ENCODE measurements around the gene CD7. TPM values are rescaled to one million over a fixed set of nuclear protein-coding genes. Genes with fewer than 3 reads are reported as not detected.

The CD7 gene
- total and polyA plus RNA-seq, 4 donors: 0.33 to 3.4 (median 1.7) TPM

DNA sequence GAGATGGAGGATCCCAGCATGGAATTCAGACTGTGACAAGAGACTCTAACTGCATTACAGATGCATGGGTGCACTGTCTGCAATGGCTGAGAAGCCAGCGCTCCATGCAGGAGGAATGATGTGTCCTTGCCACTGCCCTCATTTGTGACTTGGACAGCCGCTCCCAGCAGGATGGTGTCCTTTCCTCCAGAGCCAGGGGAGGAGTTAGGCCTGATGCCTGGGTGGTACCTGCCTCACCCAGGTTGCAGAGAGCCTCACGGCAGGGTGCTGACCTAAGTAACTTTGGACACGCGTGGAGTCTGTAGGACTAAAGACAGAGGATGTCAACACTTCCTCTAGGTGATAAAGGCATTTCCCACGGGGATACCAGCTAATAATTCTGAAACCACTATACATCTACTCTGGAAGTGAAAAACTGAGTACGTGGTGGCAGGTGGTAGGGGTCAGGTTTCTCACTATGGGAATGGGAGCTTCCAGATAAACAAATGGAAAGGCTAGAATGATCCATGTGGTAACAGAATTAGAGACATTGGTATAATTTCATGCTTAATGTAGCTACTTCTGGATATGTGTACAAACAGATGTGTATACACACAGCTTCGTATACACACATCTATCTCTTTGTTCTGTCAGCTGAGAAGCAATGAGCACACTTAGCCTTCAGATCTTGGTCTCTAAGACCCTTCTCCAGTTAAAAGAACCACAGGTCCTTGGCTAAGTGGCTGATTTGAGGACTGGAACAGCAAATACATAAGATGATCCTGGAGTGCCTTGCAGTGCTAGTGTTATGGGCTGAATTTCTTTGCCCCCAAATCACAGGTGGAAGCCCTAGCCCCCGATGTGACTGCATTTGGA is 30.2 kb downstream of the CD7 start:
- no peaks in the 10 kb centered on the region for H3K9me3 ChIP-seq (ENCODE audit: control insufficient read depth, low read length)
- no peak overlapping the region for H3K27ac ChIP-seq (ENCODE audit: low read depth in 1 of 2, low read length in 2 of 2)
- H3K27me3 ChIP-seq (ENCODE audit: control insufficient read depth in 1 of 2, insufficient read depth in 2 of 2, low read length in 1 of 2): no peaks in the 10 kb centered on the region
- intact Hi-C loops (cut with DNase I): no loop called here
- 88 to 90% methylated on average over 9 of the region's 9 CpGs for WGBS, 2 donors
- no peaks in the 10 kb centered on the region for H3K4me1 ChIP-seq (ENCODE audit: control insufficient read depth in 1 of 2, insufficient read depth in 2 of 2, low read length in 2 of 2)
- H3K4me3 ChIP-seq (ENCODE audit: low read length in 2 of 2): no peak overlapping the region
- ATAC-seq (ENCODE audit: low FRiP score) (no peak), DNase-seq (no peak)
- H3K36me3 ChIP-seq (ENCODE audit: control insufficient read depth in 1 of 2, insufficient read depth in 2 of 2, low read length in 1 of 2): no peaks in the 10 kb centered on the region

DNA sequence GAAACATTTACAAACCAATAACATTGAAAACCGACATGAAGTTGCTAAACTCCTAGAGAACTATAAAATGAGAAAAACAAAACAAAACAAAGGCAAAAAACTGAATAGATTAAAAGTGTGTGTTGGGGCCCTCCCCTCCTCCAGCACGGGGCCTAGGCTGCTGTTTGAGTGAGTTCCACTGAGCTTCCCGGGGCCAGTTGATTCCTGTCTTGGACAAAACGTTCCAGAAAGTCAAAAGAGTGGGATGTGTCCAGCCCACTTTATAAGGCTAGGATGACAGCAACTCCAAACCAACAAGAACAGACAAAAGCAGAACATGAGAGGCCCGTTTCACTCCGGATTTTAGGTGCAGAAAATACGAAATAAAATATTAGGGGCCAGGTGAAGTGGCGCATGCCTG is 32.3 kb downstream of the CD7 start:
- Histone ChIP-seq H3K27ac (ENCODE audit: low read depth in 1 of 2, low read length in 2 of 2) (no peak overlapping the region), H3K4me1 (ENCODE audit: control insufficient read depth in 1 of 2, insufficient read depth in 2 of 2, low read length in 2 of 2) (no peaks in the 10 kb centered on the region), H3K9me3 (ENCODE audit: control insufficient read depth, low read length) (no peaks in the 10 kb centered on the region), H3K27me3 (ENCODE audit: control insufficient read depth in 1 of 2, insufficient read depth in 2 of 2, low read length in 1 of 2) (no peaks in the 10 kb centered on the region), H3K4me3 (ENCODE audit: low read length in 2 of 2) (no peak overlapping the region), H3K36me3 (ENCODE audit: control insufficient read depth in 1 of 2, insufficient read depth in 2 of 2, low read length in 1 of 2) (no peaks in the 10 kb centered on the region)
- DNase-seq: no peak
- WGBS, 2 donors: 56 to 61% methylated on average over 8 of the region's 8 CpGs
- no peak for ATAC-seq (ENCODE audit: low FRiP score)
- intact Hi-C loops (cut with DNase I): no loop called here

DNA sequence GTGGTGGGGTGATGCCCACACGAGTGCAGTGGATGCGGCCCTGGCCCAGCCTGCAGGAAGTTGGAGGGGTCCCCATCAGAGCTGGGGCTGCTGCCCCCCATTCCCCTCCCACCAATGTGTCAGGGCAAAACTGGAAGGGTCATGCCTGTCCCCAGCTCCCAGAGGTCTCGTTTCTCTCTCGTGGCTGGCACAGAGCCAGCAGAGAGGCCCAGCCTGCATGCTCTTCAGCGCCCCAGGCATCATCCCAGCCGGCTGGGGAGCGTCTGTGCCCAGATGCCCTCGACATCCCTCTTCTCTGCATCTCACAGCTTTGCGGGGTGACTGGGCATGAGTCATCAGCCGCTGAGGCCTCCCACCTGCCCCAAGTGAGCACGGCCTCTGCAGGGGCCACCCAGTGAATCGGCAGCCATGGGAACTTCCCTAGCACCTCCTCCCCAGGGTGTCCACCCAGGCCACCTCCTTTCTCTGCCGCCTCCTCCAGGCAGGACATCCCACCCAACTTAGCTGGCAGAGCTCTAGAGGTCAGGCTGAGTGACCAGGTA is 34.1 kb downstream of the CD7 start:
- intact Hi-C loops (cut with DNase I): no loop called here
- H3K4me1 ChIP-seq (ENCODE audit: control insufficient read depth in 1 of 2, insufficient read depth in 2 of 2, low read length in 2 of 2): no peaks in the 10 kb centered on the region
- H3K4me3 ChIP-seq (ENCODE audit: low read length in 2 of 2): no peak overlapping the region
- H3K36me3 ChIP-seq (ENCODE audit: control insufficient read depth in 1 of 2, insufficient read depth in 2 of 2, low read length in 1 of 2): no peaks in the 10 kb centered on the region
- H3K27ac ChIP-seq (ENCODE audit: low read depth in 1 of 2, low read length in 2 of 2): no peak overlapping the region
- DNase-seq (no peak), ATAC-seq (ENCODE audit: low FRiP score) (no peak)
- no peaks in the 10 kb centered on the region for H3K27me3 ChIP-seq (ENCODE audit: control insufficient read depth in 1 of 2, insufficient read depth in 2 of 2, low read length in 1 of 2)
- no peaks in the 10 kb centered on the region for H3K9me3 ChIP-seq (ENCODE audit: control insufficient read depth, low read length)
- 46 to 51% methylated on average over 13 of the region's 13 CpGs for WGBS, 2 donors

DNA sequence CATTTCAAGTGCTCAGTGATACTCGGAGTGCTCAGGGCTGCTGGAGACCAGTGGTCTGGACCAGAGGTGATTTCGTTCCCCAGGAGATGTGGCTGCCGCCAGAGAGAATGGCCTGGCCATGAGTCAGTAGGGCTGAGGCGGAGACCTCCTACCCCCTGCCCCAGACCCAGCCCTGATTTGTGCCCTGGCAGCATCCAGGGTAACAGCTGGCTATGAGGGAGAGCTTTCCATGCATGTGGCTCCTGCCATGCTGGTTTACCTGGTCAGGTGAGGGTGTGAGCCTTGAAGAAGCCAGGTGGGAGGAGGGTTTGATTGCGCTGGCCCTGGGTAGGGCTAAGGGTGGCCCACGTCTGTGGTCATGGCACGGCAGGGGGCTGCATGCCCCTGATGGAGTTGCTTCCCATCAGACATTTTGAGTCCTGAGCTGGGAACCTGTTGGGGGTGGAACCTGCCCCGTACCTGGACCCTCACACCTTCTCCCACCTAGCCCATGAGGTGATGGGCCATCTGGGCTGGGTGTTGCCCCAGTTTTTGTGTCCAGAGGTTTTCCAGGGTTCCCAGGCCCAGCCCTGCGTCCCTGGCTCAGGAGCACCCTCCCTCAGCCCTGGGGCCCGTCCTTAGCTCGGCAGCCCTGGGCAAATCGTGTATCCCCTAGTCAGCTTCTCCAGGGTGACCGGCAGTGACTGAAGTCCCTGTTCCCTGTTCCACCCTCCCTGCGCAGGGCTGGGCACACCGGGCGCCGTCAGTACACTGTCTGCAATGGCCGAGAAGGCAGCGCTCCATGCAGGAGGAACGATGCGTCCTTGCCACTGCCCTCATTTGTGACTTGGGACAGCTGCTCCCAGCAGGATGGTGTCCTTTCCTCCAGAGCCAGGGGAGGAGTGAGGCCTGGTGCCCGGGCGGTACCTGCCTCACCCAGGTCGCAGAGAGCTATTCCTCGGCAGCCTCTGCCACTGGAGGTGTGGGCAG is 34.9 kb downstream of the CD7 start:
- DNase-seq: no peak
- WGBS, 2 donors: 86 to 88% methylated on average over 24 to 25 of the region's 25 CpGs
- no peaks in the 10 kb centered on the region for H3K27me3 ChIP-seq (ENCODE audit: control insufficient read depth in 1 of 2, insufficient read depth in 2 of 2, low read length in 1 of 2)
- intact Hi-C loops (cut with DNase I): no loop called here
- no peak overlapping the region for H3K4me3 ChIP-seq (ENCODE audit: low read length in 2 of 2)
- H3K4me1 ChIP-seq (ENCODE audit: control insufficient read depth in 1 of 2, insufficient read depth in 2 of 2, low read length in 2 of 2): no peaks in the 10 kb centered on the region
- no peak overlapping the region for H3K27ac ChIP-seq (ENCODE audit: low read depth in 1 of 2, low read length in 2 of 2)
- no peaks in the 10 kb centered on the region for H3K9me3 ChIP-seq (ENCODE audit: control insufficient read depth, low read length)
- H3K36me3 ChIP-seq (ENCODE audit: control insufficient read depth in 1 of 2, insufficient read depth in 2 of 2, low read length in 1 of 2): no peaks in the 10 kb centered on the region
- peak; percentile 13 for ATAC-seq (ENCODE audit: low FRiP score)

DNA sequence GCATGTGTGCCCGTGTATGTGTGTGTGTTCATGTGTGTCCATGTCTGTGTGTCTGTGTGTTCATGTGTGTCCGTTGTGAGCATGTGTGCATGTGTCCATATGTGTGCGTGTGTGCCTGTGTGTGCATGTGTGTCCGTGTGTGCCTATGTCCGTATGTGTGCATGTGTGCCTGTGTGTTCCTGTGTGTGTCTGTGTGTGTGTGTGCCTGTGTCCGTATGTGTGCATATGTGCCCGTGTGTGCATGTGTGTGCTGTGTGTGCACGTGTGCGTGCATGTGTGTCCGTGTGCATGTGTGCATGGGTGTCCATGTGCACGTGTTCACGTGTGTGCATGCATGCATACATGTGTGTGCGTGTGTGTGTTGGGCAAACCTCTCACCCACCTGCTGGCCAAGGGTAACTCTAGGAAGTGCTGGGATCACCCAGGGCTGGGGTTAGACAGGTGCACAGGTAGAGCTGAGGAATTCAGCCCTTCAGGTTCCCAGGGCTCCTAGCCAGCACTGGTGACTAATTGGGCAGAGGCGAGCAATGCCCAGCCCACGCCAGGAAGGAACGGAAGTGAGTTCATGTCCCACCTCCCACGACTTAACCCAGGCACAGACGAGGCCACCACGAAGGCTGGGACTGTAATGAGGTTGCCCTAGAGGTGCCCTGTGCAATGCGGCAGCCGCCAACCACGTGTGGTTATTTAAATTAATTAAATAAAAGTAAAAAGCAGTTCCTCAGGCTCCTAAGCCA is 35.7 kb downstream of the CD7 start:
- Histone ChIP-seq H3K27ac (ENCODE audit: low read depth in 1 of 2, low read length in 2 of 2) (no peak overlapping the region), H3K4me3 (ENCODE audit: low read length in 2 of 2) (no peak overlapping the region), H3K9me3 (ENCODE audit: control insufficient read depth, low read length) (no peaks in the 10 kb centered on the region), H3K36me3 (ENCODE audit: control insufficient read depth in 1 of 2, insufficient read depth in 2 of 2, low read length in 1 of 2) (no peaks in the 10 kb centered on the region), H3K4me1 (ENCODE audit: control insufficient read depth in 1 of 2, insufficient read depth in 2 of 2, low read length in 2 of 2) (no peaks in the 10 kb centered on the region), H3K27me3 (ENCODE audit: control insufficient read depth in 1 of 2, insufficient read depth in 2 of 2, low read length in 1 of 2) (no peaks in the 10 kb centered on the region)
- ATAC-seq (ENCODE audit: low FRiP score) (no peak), DNase-seq (peak in 1 of 2 donors; percentile 70)
- WGBS, 2 donors: 71% methylated on average over 22 of the region's 22 CpGs
- intact Hi-C loops (cut with DNase I): no loop called here

DNA sequence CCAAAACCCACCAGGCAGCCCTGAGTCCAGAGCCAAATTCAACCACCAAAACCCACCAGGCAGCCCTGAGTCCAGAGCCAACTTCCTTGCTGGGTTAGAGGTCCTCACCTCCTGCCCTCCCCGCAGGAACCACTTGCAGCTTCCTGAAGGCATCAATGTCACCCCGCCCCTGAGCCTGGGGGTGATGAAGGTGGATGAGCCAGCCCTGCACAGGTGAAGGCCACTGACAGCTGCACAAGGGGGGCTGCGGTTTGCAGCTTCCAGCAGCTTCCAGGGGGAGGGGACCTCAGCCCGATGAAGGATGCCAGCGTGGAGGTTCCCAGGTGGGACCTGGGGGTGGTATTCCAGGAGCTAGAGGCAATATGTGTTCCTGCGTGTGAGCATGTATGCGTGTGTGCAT is 36.3 kb downstream of the CD7 start:
- Histone ChIP-seq H3K27me3 (ENCODE audit: control insufficient read depth in 1 of 2, insufficient read depth in 2 of 2, low read length in 1 of 2) (no peaks in the 10 kb centered on the region), H3K27ac (ENCODE audit: low read depth in 1 of 2, low read length in 2 of 2) (no peak overlapping the region), H3K9me3 (ENCODE audit: control insufficient read depth, low read length) (no peaks in the 10 kb centered on the region), H3K36me3 (ENCODE audit: control insufficient read depth in 1 of 2, insufficient read depth in 2 of 2, low read length in 1 of 2) (no peaks in the 10 kb centered on the region), H3K4me3 (ENCODE audit: low read length in 2 of 2) (no peak overlapping the region), H3K4me1 (ENCODE audit: control insufficient read depth in 1 of 2, insufficient read depth in 2 of 2, low read length in 2 of 2) (no peaks in the 10 kb centered on the region)
- intact Hi-C loops (cut with DNase I): no loop called here
- 68 to 78% methylated on average over 7 of the region's 7 CpGs for WGBS, 2 donors
- DNase-seq (no peak), ATAC-seq (ENCODE audit: low FRiP score) (no peak)

DNA sequence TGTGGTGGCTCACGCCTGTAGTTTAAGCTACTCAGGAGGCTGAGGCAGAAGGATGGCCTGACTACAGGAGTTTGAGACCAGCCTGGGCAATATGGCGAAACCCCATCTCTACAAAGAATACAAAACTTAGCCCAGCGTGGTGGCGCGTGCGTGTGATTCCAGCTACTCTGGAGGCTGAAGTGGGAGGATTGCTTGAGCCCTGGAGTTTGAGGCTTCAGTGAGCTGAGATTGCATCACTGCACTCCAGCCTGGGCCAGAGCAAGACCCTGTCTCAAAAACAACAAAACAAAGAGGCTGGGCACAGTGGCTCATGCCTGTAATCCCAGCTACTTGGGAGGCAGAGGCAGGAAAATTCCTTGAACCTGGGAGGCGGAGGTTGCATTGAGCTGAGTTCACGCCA is 36.9 kb downstream of the CD7 start:
- no peak for DNase-seq

DNA sequence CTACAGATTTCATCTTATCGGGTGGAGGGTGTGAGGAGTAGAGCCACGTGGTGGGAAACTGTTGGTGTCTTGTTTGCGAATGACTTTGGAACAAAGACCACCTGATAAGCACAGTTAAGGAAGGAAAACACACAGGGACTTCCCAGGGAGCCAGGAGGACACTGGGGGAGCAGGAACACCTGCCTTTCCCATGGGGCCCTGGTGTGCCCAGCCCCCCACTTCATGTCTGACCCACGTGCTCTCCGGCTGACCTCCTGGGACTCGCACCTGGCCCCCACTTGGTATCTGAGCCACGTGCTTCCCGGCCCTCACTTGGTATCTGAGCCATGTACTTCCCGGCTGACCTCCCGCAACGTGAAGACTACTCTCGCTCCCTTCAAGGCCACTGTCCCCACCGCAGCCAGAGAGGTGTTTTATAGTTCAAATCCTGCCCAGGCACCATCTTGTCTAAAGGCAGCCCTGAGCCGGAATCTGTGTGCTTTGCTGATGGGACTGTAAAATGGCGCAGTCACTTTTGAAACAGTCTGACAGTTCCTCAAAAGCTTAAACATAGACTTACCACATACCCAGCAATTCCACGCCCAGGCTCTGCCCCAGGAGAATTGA is 38.5 kb downstream of the CD7 start:
- DNase-seq: no peak
- H3K4me3 ChIP-seq (ENCODE audit: low read length in 2 of 2): no peak overlapping the region
- H3K9me3 ChIP-seq (ENCODE audit: control insufficient read depth, low read length): no peaks in the 10 kb centered on the region
- 81 to 85% methylated on average over 16 of the region's 16 CpGs for WGBS, 2 donors
- H3K4me1 ChIP-seq (ENCODE audit: control insufficient read depth in 1 of 2, insufficient read depth in 2 of 2, low read length in 2 of 2): no peaks in the 10 kb centered on the region
- no peaks in the 10 kb centered on the region for H3K27me3 ChIP-seq (ENCODE audit: control insufficient read depth in 1 of 2, insufficient read depth in 2 of 2, low read length in 1 of 2)
- no peak for ATAC-seq (ENCODE audit: low FRiP score)
- no peak overlapping the region for H3K27ac ChIP-seq (ENCODE audit: low read depth in 1 of 2, low read length in 2 of 2)
- intact Hi-C loops (cut with DNase I): no loop called here
- no peaks in the 10 kb centered on the region for H3K36me3 ChIP-seq (ENCODE audit: control insufficient read depth in 1 of 2, insufficient read depth in 2 of 2, low read length in 1 of 2)

More for the DNA sequence above, 36.9 kb downstream of the CD7 start:
- 92% methylated on average over 8 of the region's 8 CpGs for WGBS, 2 donors
- H3K4me1 ChIP-seq (ENCODE audit: control insufficient read depth in 1 of 2, insufficient read depth in 2 of 2, low read length in 2 of 2): no peaks in the 10 kb centered on the region
- no peak overlapping the region for H3K27ac ChIP-seq (ENCODE audit: low read depth in 1 of 2, low read length in 2 of 2)
- intact Hi-C loops (cut with DNase I): no loop called here
- H3K27me3 ChIP-seq (ENCODE audit: control insufficient read depth in 1 of 2, insufficient read depth in 2 of 2, low read length in 1 of 2): no peaks in the 10 kb centered on the region
- H3K4me3 ChIP-seq (ENCODE audit: low read length in 2 of 2): no peak overlapping the region
- ATAC-seq (ENCODE audit: low FRiP score): no peak
- no peaks in the 10 kb centered on the region for H3K9me3 ChIP-seq (ENCODE audit: control insufficient read depth, low read length)
- no peaks in the 10 kb centered on the region for H3K36me3 ChIP-seq (ENCODE audit: control insufficient read depth in 1 of 2, insufficient read depth in 2 of 2, low read length in 1 of 2)

All from aorta (tissue), 5 donors.